Measurements from ENCODE around the gene ID1. TPM values are rescaled to one million over a fixed set of nuclear protein-coding genes. Genes with fewer than 3 reads are reported as not detected.

Gene ID1
- total and polyA plus RNA-seq, 2 of the 13 experiments (the other 11 are each of a cell fraction or from before 2014, with no cell fraction given): 320 to 419 TPM

- TF ChIP-seq AFF4 (CRISPR knock-in tag; IDR thresholded peaks at IDR 0.05) (peak; percentile 98; the same call in 1 of the 2 replicates), DZIP1 (CRISPR knock-in tag; IDR thresholded peaks at IDR 0.05) (peak; percentile 59; the same call in 1 of the 2 replicates), BCLAF1 (IDR thresholded peaks at IDR 0.05) (no peak), ZNF749 (CRISPR knock-in tag; IDR thresholded peaks at IDR 0.05; ENCODE audit: borderline replicate concordance) (no peak; the same call in 1 of the 2 replicates), ZNF550 (CRISPR knock-in tag; IDR thresholded peaks at IDR 0.05; ENCODE audit: borderline replicate concordance) (0 out of 2 replicates have a peak, but pooled peaks have one; percentile 1), RXRA (CRISPR knock-in tag; IDR thresholded peaks at IDR 0.05) (peak; percentile 85), MEIS2 (CRISPR knock-in tag; IDR thresholded peaks at IDR 0.05) (no peak; the same call in none of the 2 replicates), PCBP1 (IDR thresholded peaks at IDR 0.05; ENCODE audit: borderline replicate concordance, low read depth, low read length) (no peak), MZF1 (CRISPR knock-in tag; IDR thresholded peaks at IDR 0.05; ENCODE audit: borderline replicate concordance) (no peak), ATAD3A (CRISPR knock-in tag; IDR thresholded peaks at IDR 0.05) (0 out of 2 replicates have a peak, but pooled peaks have one; percentile 80), ZNF512B (CRISPR knock-in tag; IDR thresholded peaks at IDR 0.05; ENCODE audit: borderline replicate concordance) (no peak), MAFK (conservative IDR thresholded peaks at IDR 0.05 in 1 of 2, IDR thresholded peaks at IDR 0.05 in 1 of 2; ENCODE audit: low read length in 2 of 2) (peak in 1 of 2 experiments; percentile 35; a peak in 1 of 4 replicates), DRAP1 (CRISPR knock-in tag; IDR thresholded peaks at IDR 0.05) (peak; percentile 88), ISX (CRISPR knock-in tag; conservative IDR thresholded peaks at IDR 0.05) (no peak)
Measured at GRCh38 chr20:31606804-31607639, 1.9 kb downstream of the ID1 start (continued).

Measured in HepG2 (cell line).